GM12864 (cell line): ENCODE results near the gene ARL14.

Experiments used
- DNase-seq: peaks from one replicate; pipeline ENCODE4 v3.0.0-alpha.2; 2011; ENCODE audit warnings: low read depth
- H3K4me3 ChIP-seq: 2 replicates; pipeline ENCODE4 v1.5.1; 2011; ENCODE audit warnings: mild to moderate bottlenecking, low read depth, low read length, control low read depth
- CTCF ChIP-seq: IDR thresholded peaks from 2 replicates; pipeline ENCODE4 v1.5.1; 2011; ENCODE audit warnings: low read depth, mild to moderate bottlenecking, moderate library complexity, low read length, control low read depth, inconsistent platforms; ENCODE audit errors: missing control alignments

Gene ARL14

DNA sequence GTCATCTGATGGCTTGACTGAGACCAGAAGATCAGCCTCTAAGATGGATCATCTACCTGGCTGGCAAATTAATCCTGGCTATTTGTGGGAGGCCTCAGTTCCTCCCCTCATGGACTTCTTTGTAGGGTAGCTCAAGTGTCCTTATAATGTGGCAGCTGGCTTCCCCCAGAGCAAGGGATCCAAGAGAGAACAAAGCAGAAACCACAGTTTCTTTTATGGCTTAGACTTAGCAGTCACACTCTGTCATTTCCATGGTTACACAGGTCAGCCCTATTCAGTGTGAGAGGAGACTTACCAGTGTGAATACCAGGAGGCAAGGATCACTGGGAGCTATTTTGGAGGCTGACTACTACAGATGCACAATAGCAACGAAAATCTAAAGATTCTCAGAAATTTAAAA is 15.3 kb upstream of the ARL14 start:
- no peak for TF ChIP-seq CTCF
- no peak for DNase-seq
- H3K4me3 ChIP-seq = no peak overlapping the region

- no peak for TF ChIP-seq CTCF
- peak; percentile 46 for DNase-seq
- peak overlapping the region; percentile 59 for H3K4me3 ChIP-seq
Measured at GRCh38 chr3:160665231-160665630, 11.7 kb upstream of the ARL14 start.

- H3K4me3 ChIP-seq = peak overlapping the region; percentile 59
- no peak for TF ChIP-seq CTCF
- DNase-seq = peak; percentile 61
Measured at GRCh38 chr3:160665784-160666526, 11.0 kb upstream of the ARL14 start.

- no peak for TF ChIP-seq CTCF
- no peak overlapping the region for H3K4me3 ChIP-seq
- DNase-seq = no peak
Measured at GRCh38 chr3:160667452-160667851, 9.5 kb upstream of the ARL14 start.

GRCh38 chr3:160668454-160668853 is 8.5 kb upstream of the ARL14 start:
- no peak for DNase-seq
- H3K4me3 ChIP-seq = no peak overlapping the region
- no peak for TF ChIP-seq CTCF

GRCh38 chr3:160671231-160671630 is 5.7 kb upstream of the ARL14 start:
- peak overlapping the region; percentile 43 for H3K4me3 ChIP-seq
- DNase-seq = peak; percentile 80
- no peak for TF ChIP-seq CTCF

DNA sequence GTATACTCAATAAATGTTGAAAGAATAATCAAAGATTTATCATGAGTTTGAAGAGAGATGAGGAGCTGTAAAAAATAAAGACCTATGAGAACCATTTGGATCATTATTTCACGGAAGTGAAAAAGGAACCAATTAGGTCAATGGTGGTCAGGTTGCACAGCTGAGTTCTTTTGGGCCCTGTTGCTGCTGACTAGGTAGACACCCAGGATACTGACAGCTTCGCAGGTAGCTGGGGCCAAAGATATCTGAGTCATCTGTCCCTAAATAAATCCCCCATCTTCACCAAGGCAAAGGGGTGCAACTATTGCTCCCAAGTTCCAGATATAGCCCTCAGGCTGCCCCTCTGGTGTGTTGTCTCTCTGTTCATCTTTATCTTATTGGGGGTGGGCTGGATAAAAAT is 5.0 kb upstream of the ARL14 start:
- no peak for TF ChIP-seq CTCF
- no peak overlapping the region for H3K4me3 ChIP-seq
- no peak for DNase-seq
